IPS DF 4.7 (cell line): ENCODE results near the gene ERI3.

Experiments
- DNase-seq: peaks from one replicate; pipeline ENCODE4 v3.0.0-alpha.2; 2013; ENCODE audit warnings: low spot score; ENCODE audit errors: extremely low read depth

The ERI3 gene

DNA sequence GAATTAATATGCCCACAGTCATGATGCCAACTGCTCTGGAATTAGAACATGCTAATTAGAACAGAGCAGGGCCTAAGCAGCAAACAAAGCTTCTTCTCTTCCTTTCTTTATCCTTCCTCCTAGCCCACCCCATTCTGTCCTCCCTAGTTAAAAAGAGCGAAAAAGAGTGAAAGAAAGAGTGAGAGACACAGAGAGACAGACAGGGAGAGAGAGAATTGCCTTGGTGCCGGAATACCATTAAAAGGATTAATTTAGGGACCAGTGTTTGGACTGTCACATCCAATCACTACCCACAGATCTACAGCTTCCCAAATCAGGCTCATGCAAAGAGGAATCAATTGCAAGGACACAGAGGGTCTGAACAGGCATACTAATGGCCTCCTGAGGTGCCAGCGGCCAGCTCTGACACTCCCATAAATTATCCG, 7.0 kb downstream of the ERI3 start:
- DNase-seq: no peak

GRCh38 chr1:44347280-44347679, 7.8 kb downstream of the ERI3 start:
- no peak for DNase-seq

- DNase-seq: no peak
Measured at GRCh38 chr1:44346878-44347277, 8.2 kb downstream of the ERI3 start.

DNA sequence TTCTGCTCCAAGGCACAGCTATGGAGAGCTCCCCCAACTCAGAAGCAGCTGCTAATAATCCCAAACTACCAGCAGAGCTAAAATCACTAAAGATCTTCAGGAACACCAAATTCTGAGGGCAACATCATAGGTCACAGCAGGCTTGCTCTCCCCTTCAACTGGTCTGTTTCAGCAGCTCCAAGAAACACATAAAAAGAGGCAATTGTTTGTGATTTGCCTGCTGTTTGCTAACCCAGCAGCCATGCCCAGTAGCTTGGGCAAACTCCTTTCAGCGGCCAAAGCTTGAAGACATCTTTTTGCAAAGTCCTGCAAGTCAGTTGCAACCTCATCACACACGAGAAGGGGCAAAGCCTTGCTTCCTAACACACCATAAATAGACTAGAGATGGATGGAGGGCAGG, 8.9 kb downstream of the ERI3 start:
- no peak for DNase-seq

DNA sequence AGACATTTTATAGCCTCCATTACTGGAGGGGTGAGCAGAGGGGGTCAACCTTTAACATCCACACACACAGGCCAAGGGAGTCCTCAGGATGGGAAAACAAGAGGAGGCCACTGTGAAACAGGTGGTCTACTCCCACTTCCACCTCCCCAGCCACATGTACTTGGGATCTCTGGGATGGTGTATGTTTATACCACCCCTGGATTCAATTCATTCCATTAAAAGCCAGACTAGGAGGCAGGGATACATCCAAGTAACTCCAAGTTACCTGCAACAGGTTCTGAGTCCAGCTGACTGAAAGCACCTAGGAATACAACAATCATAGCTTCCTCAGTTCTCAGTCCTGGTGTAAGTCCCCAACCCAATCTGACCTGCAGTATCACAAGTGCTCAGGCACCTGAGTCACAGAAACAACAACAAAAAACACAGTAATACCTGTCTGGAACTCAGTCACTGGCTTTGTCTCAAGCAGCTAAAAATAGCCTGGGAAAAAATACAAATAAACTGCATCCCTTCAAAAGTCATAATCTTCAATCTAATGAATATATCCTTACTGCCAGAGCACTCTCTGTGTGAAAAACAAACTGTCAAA, 9.8 kb downstream of the ERI3 start:
- DNase-seq: no peak

DNA sequence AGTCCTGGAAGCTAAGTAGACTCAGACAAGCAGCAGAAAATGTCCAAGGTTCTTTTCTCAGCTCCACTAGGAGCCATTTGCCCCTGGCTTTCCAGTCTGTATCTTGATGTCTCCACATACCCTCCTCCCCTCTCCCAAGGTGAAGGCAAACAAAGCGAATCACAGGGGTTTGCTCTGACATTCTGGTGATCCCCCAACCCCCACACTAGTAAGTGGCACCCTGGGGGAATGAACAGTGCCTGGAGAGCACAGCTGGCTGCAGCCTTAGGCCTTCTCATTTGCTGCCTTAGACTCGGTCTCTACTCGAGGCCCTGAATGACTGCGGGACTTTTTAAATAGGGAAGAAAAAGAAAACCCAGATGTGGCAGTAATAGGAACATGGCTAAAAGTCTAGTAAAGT, 15.3 kb downstream of the ERI3 start:
- DNase-seq: no peak

DNA sequence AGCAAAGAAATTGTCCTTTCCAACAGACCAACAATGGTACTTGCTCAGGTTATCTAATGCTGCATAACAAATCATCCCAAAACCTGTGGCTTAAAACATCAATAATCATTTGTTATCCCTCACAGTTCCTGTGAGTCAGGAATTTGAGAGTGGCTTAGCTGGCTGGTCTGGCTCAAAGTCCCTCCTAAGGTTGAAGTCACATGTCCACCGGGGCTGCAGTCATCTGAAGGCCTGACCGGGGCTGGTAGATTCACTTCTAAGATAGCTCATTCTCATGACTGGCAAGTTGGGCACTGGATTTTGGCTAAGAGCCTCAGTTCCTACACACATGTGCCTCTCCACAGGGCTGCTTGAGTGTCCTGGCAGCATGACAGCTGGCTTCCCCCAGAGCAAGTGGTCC, 16.9 kb downstream of the ERI3 start:
- DNase-seq: no peak

GRCh38 chr1:44336668-44337067, 18.4 kb downstream of the ERI3 start:
- no peak for DNase-seq

DNA sequence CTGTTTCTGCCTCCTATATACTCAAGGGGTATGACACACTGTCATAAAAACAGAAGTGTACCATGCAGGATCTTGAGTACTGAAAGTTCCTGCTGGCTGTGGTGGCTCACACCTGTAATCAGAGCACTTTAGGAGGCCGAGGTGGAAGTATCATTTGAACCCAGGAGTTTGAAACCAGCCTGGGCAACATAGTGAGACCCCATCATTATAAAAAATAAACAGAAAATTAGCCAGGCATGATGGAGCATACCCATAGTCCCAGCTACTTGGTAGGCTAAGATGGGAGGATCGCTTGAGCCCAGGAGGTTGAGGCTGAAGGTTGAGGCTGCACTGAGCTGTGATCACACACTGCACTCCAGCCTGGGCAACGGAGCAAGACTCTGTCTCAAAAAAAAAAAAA, 20.1 kb downstream of the ERI3 start:
- no peak for DNase-seq

DNA sequence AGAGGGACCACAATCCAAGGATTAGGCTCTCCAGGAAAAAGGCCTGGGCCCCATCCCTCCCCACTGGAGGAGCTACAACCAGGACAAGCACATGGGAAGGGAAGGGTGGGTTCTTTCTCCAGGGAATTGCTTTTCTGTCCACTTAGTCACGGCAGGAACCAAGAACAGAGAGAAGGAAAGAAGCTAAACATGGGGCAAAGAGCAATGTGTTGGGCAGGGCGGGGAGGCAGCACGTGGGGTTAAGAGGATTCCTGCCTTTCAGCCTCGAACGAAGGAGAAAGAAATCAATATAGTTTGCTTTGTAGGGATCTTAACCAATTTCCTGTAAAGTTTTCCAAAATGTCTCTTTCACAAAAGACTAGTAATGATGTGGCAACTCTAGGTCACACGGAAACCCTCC, 21.7 kb downstream of the ERI3 start:
- no peak for DNase-seq

- no peak for DNase-seq
Measured at GRCh38 chr1:44332505-44332904, 22.6 kb downstream of the ERI3 start.

DNA sequence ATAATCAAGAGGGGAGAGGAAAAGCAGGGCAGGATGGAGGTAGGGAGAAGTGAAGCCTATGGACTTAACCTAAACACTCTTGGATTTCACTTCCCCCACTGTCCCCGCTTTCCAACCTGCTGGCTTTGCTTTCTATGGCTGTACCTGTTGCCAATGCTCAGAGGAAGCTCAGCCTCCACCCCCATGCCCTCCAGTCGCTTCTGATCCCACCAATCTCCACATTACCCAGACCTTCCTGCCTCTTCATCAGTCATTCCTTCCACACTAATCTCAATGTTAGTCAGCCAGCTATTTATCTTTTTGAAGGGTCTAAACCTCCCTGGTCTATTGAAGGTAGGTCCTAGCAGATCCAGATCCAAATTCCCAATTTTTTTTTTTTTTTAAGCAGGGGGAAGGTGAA, 24.1 kb downstream of the ERI3 start:
- no peak for DNase-seq

GRCh38 chr1:44328671-44329416, 26.2 kb downstream of the ERI3 start:
- no peak for DNase-seq

DNA sequence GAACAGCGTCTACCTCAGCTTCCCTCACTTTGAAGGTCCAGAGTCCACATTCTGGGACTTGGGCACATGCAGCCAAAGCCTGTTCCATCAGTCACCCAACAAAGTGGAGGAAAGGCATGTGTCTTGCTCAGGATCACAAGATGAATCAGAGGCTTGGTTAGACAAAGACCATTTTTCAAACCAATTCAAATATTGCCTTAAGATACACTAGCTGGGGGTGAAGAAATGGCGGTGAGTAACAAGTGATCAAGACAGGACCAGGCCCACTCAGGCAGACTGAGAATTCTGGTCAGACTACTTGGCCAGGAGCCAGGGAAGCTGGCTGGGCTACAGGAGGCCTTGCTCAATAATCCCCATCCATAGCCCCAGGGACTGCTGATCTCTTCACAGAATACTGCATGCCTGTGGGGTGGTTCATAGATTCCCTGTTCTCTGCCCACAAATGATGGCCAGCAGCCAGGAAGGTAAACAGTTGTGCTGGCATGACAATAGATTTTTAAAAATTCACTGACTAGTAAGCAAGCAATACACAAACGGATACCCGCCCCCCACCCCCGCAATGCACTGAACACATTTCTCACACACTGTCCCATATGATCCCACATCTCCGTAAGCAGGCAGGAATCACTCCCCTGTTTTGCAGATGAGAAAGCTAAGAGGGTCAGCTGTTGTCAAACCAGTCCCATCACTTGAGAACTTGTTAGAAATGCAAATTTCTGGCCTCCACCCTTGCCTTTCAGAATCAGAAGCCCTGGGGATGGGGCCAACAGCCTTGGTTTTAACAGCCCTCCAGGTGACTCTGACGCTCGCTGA, 27.2 kb downstream of the ERI3 start:
- no peak for DNase-seq

- DNase-seq: no peak
Measured at GRCh38 chr1:44326821-44327465, 28.1 kb downstream of the ERI3 start.

GRCh38 chr1:44326024-44326701, 28.9 kb downstream of the ERI3 start:
- DNase-seq: no peak

GRCh38 chr1:44323947-44324346, 31.1 kb downstream of the ERI3 start:
- DNase-seq: no peak

GRCh38 chr1:44322367-44322766, 32.7 kb downstream of the ERI3 start:
- no peak for DNase-seq

DNA sequence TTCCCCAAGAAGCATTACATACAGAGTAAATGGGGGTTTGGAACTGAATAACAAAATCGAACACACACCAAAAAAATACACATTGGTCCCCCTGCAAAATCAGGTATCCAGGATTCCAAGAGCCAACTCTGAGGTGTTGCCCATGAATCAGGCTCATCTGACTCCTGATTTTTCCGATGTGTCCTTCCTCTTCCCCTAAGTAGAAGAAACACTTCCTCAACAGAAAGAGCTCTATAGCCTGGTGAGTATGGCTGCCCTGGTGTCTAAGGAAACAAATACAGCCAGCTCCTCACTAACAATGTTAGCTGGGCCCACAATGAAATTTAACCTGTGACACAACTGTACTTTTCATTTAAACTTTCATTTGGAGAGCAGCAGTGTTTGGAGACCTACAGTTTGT, 33.6 kb downstream of the ERI3 start:
- DNase-seq: no peak

DNA sequence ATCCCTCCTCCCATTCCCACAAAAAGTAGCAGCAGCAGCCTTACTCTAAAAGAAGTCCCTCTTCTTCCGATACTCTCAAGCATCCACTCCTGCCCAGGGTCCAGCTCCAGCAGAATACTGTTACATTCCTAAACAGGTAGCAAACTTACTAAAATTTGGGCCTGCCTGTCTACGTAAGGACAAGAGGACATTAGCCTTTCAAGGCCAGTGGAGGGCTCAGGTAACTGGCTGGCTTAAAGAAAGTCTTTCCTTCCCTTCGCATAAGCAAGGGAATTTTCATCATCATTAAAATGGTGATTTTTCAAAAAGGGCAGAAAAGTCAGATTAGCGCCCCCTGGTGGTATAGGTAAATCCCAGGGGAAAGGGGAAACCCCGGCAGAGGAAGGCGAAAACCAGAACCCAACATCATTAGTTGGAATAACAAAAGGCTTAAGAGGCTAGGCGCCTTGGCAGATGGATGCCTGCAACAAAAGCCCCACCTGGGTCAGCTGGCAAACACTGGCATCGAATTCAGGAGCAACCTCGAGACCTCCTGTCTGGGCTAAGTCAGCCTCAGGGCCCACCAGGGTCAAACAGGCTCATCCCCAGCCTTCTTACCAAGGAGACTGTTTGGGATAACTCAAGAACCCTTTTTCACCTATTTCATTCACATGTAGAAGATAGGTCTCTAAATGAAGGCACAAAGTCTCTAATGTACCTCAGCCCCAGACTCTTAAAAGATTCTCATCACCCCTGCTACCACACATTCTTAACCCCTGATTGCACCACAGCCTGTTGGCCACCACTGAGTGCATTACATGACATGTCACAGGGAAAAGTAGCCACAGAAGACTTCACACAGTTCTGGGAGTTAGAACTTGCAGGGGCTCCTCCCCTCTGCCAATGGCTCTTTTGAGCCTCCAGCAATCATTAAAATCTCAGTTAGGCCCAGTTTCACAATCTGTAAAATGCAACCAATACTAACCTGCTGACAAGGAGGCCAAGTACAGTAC, 36.7 kb downstream of the ERI3 start:
- DNase-seq: no peak
